ENCODE data around the gene SRGAP2C.
A peak's percentile ranks its signal among the peaks of the same experiment; 100 is the strongest.
"Not testable (repeated sequence)": the region's sequence is repeated elsewhere in the genome, so short reads cannot be mapped to it uniquely, and the experiment has no call there.

Gene SRGAP2C

DNA sequence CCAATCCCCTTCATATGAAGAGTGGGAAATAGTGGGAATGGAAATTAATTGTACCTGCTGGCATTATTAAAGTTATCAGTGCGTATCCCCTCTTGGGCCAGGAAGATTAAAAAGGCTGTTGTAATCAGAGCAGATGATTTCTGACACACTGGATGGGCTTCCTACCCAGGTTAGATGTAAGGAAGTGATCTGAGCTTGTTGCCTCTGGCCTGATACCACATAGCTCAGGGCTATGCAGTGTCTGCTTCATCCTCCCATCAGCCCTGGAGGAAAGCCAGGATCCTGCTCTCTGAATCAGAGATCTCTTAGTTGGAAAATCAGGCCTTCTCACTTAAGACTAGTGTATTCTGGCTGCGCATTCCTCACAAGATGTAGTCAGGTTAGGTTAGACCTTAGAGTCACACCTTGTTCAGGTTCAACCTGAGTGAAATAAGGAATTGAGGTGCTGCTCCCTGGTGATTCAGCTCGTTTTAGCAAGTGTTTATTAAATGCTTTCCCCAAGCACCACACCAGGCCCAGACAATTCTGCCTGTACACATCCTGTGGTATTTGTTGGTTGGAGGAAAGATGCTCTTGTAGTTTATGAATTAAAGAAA lies 158.6 kb downstream of the SRGAP2C start:
- not testable (repeated sequence) for DNase-seq

DNA sequence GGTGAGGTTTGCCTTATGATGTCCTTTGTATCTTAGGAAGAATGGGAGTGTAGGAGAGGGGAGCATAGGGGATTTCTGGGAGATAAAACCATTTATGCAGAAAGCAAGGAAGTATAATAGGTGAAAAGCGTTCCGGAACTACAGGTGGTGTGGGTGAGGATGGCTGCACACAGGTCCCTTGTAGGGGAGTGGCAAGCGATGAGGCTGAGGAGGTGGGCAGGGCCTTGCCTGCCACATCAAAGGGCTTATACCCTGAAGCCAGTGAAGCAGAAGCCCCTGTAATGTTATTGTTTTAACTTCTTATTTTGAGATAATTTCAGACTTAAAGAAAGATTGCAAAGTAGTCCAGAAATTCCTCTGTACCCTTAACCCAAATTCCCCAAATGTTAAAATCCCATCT lies 159.6 kb downstream of the SRGAP2C start:
- DNase-seq = not testable (repeated sequence)

DNA sequence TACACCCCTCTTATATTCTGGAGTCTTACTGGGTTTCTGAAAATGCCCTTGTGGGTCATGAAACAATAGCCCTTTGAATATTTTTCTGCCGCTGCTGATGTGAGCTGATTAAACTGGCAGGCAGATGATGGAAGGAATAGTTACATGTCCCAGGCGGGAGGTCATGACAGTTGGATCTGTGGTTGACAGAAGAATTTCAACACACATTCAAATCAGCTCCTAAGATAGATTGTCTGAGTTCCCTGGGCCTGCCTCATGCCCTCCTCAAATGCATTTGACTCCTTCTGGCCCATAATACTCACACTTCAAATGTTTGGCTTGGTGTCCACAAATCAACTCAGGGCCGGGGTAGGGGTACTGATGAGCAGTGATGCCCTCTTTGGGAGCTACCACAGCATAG lies 161.9 kb downstream of the SRGAP2C start:
- not testable (repeated sequence) for DNase-seq

DNA sequence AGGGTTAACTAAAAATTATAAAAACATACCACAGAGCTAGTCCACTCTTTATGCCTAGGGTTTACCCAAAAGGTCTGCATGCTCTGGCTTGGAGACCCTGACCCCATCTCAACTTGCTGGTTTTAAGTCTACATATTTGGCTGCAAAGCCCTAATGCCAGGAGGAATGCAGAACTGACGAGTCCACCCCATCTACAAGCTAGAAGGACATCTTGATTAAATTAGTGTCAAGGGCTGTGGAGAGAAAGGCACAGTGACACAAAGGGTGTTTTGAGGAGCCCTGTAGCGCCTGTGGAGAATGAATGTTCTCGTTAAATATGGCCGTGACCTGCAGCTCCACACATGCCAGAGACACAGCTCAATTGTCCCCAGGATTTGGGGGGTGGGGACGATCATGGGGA lies 162.7 kb downstream of the SRGAP2C start:
- DNase-seq = not testable (repeated sequence)

DNA sequence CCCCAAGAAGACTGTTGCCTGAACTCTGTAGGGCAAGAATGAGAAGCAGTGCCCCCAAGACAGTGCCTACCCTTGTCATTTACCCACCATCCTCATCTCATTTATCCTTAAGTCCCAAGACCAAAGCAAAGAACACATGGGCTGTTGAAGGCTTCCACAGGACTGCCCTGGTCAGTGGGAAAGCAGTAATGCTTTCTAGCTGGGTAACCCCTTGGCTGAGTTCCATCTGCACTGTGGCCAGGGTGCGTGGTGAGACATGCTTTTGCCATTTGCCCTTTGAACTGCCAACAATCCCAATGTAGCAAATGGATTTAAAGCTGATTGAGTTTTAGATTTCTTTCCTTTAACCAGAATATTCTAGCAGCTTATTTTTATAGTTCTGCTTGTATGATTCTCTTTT lies 163.3 kb downstream of the SRGAP2C start:
- not testable (repeated sequence) for DNase-seq

DNA sequence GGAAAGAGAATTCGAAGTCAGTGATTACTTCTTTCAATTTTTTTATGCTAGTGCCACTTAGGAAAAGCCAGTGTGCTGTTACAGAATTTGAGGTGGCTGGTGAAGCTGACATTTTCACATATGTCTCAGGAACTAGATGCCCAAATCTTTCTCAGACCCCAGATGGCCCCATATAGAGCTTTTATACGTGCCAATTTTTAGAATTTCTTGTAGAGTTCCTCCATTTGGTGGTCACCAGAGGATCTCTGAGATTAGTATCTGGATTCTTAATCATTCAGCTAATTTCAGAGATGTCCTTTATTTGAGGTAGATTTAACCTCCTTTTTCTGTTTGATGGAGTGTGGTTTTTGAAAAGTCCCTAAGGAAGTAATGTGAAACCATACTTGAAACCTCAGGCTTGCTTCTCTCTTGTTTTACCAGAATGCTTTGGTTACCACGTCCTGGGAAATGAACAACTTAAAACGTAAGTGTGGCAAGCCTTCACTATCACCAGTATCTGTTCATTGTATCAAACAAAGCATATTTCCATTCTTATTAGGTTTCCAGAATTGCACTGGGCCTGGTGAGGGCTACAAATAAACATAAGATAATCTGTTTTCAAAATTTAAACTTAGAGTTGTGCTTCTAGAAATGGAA lies 164.7 kb downstream of the SRGAP2C start:
- DNase-seq = not testable (repeated sequence)

DNA sequence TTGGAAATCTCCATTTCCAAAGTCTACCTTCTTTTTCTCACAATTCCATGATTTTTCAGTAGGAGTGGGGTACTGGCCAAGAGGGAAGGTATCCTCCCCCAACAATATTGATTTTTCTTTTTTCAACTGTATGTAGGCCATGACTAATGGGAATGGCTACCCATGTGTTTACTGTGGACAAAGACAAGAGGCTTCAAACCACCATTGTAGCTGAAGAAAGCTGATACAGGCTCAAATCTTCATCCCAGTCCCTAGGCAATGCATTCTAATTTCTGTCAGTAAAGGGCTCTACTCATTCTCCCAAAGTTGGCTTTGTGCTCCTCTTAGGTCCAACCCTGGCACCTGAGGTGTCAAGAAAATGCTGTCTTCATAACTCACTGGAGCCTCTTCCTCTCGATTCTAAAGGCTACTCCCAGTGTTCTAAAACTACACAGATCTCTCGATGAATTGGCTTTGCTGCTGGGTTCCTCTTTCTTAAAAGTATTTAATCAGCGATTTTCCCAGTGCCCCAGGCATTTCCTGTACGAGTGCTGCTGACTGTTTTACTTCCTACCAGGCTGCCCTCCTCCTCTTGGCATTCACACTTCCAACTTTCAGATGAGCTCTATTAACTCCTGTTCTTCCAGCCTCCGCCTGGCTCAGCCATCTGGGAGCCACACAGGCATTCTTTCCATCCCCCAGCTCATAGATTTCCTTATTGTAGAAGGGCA lies 171.1 kb downstream of the SRGAP2C start:
- not testable (repeated sequence) for DNase-seq

DNA sequence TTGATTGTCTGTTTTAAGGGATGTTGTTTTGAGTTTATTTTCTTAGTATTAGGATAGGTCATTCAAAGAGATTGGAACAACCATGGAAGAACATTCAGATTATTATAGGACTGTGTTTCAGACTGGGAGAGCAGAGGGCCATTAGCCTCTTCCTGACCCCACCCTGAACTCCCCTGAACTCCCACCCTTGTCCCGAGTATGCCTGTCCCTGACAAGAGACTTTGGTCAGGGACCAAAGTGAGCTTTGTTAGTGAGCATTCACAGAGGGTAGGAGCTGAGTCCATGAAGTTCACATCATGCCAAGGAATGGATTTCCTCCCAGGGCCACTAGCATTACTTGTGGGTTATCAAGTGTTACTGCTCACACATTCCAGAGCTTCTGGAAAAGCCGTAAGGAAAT lies 172.0 kb downstream of the SRGAP2C start:
- not testable (repeated sequence) for DNase-seq

DNA sequence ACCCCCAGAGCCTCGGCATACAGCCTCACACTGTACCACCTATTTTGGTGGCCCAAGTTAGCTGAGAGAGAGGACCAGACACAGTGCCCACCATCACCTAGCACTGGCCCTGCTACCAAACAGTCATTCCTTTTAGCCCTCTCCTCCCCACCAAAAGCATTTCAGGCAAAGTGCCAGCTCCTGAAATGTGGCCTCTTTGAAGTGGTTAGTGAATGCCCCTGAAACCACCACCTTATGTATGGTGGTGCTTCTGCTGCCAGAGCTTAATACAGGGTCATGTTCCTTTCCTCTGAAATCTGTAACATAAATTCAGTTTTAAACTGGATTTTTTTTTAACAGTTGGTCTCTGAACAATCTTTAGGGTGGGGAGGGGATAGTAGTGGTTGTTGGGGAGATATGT lies 175.8 kb downstream of the SRGAP2C start:
- not testable (repeated sequence) for DNase-seq

DNA sequence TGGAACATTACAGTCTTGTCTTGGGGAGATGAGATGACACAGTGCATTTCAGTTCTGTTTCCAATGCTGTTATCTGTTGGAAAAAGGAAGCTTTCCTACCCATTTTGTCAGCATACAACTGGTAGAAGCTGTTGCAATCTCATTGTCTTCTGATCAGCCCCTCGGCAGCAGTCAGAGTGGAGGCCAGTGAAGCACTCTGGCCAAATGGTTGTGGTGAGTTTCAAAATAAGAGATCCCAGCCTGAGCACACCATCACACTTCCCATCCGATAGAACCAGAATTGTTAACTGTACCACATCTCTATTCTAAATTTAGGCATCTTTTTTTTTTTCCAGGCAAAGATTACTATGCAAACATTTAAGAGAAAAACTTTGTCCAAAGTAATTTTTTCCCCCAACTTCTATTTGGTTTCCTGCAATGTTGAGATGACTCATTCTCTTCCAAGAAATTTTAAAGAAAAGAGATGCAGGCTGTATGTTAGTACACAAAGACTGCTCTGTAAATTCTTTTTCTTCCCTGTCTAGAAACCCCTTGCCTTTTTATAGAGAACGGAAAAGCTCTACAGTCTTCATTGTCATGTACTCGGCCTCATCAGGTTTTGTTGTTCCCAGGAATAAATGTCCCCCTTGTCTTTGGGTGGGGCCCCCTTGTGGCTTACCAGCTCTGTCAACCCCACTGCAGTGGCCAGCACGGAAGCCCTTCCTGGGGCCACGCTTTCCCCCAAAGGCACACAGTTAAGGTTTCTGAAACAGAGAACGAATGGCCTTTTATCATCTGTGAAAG lies 176.9 kb downstream of the SRGAP2C start:
- not testable (repeated sequence) for DNase-seq

DNA sequence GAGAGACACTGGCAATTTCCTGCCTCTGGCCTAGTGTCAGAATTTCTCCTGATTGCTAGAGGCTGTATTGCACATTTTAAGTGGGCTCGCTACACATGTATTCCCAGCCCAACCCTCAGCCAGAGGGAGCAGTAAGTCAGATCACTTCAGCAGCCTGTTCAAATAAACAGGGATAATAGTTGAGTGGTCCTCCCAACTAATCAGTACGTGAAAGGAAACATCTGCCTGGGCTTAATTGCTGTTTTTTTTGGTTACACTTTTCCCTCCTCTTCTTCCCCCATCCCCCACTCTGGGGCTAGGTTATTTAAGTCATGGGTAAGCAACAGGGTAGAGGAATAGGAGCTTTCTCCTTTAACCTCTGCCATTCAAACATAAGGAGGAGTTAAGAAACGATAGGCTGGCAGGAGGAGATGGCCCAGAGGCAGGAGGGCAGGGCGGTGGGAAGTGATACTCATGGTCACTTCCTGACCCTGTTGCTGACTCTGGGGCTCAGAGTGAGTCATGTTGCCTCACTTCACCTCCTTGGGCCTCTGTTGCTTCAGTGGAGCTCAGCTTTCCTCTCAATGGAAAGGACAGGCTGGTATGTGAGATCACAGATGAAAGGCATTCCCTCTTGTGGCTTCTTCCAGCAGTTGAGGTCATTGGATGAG lies 177.6 kb downstream of the SRGAP2C start:
- DNase-seq = not testable (repeated sequence)

DNA sequence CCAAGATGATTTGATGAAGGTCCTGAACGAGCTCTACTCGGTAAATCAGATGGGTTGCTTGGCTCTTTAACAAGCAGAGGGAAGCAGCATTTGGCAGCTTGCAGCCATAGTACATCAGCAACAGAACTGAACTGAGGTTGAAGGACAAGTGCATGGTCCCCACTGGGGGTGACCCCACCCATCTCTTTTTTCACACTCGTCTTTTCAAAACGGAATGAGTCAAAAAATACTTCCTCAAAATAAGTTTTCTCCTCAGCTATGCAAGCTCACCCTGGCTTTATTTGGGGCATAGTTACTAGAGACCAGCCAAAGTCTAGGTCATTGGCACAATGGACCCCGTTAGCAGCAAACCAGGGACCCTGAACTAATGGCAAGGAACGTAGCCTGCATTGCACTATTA lies 180.5 kb downstream of the SRGAP2C start:
- not testable (repeated sequence) for DNase-seq

DNA sequence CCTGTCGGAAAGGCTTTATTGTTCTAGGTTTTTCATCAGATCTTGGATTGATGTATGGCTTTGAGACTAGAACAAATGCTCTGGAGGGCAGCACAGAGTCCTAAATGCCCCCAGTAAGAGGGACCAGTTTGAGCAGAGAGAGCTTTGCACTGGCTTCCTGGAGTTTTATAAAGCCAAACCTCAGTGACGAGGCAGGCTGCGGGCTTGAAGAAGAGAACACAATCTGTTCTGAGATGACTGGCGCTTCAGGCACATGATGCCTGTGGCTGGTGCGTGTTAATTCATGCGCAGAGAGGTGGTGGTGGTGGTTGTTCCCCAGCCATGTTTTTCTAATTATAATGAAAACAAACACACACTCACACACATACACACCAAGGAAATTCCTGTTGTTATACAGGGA lies 180.9 kb downstream of the SRGAP2C start:
- DNase-seq = not testable (repeated sequence)

DNA sequence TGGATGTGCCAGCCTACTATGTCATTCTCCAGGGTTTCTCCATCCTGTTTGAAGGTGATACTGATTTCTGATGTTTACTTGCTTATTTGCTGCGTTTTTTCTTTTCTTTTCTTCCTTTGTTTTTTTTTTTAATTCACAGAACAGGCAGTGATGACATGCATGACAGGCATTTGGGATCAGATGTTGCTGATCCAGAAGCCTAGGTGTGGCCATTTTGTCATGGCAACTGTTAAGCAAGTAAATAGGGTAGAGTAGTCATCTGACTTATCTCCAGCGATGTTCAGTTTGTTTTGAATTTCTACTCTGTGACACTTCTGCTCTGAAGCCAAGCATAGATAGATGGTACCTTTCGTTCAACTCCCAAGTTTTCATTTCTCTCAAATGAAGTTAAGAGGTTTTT lies 181.4 kb downstream of the SRGAP2C start:
- DNase-seq = not testable (repeated sequence)

DNA sequence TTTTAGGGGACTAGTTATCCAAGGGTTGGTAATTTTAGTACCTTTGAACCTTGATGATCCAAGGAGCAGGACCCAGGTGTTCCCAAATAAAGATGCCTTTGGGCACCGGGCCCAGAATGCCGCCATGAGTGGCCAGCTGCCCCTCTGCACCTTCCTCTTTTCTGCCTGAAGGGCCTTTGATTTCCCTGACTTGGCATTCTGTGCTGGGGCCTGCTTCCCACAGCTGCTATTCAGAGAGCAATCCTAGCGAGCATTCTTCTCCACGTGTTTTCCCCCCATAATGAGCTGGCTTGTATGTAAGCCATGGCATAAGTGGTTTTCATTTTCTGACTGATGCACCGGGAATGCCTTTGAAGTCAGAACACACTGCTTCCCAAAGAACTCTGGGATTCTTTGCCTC lies 184.1 kb downstream of the SRGAP2C start:
- DNase-seq = not testable (repeated sequence)

DNA sequence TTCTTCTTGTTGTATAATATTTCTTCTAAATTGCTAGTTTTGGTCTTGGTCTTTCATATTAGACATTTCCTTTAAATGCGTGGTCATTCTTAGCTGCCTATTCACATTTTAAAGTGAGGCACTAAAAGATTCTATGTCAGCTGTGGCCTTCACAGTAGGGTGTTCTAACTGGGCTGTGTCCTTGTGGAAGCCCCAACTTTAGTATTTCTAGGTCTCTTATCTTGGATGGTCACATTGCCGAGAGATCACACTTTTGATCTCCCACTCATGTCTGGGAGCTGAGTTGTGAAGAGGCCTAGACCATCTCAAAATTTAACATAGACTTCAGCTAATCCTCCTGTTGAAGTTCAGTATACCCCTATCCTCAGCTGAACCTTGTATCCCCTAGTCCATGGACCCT lies 185.2 kb downstream of the SRGAP2C start:
- DNase-seq = not testable (repeated sequence)

DNA sequence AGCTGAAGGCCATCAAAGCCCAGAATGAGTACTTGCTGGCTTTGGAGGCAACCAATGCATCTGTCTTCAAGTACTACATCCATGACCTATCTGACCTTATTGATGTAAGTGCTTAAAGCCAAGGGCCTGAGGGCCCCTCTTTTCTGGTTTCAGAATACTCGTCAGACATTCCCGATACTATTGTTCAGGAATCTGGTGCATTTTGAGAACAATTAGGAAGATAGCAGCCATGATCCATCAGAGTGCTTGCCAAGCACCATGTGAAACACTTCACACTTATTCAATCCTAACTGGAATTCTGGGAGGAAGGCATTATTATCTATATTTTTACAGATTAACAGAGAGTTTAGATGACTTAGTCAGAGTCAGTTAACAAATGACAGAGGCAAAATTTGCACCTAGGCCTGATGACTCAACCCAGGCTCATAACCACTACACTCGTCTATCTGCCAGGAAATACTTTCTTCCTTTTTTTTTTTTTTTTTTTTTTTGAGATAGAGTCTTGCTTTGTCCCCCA lies 190.1 kb downstream of the SRGAP2C start:
- DNase-seq = not testable (repeated sequence)

DNA sequence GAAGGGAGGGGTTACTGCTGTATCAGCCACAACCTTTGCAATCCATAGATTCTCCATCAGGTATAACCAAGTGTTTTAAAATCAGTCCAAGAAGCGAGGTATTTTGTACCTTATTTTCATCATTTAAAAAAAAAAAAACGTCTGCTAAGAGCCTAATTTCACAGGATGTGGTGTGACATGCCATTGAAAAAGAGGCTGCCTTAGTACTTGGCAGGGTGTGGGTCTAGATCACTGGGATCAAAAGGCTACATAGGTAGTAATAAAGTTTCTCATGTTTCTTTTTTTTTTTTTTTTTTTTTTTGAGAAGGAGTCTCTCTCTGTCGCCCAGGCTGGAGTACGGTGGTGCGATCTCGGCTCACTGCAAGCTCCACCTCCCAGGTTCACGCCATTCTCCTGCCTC lies 192.2 kb downstream of the SRGAP2C start:
- DNase-seq = not testable (repeated sequence)

DNA sequence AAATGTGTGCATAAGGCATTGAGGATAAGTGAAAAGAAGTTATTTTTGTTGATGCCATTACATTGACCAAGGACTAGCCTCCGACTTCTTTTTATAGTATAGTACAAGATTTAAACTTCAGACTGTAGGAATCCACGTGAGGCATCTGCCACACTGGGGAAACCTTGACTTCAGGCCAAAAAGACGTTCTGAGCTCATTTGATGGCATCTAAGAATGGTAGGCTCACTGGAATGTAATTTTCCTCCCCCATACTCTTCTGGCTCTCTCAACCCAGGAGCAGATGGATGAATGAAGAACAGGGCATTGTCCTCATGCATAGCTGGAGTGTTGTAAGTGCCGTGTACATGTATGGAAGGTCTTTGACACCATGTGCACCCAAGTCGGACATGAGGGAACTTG lies 194.0 kb downstream of the SRGAP2C start:
- peak in 1 of 2 experiments; percentile 21 for DNase-seq

DNA sequence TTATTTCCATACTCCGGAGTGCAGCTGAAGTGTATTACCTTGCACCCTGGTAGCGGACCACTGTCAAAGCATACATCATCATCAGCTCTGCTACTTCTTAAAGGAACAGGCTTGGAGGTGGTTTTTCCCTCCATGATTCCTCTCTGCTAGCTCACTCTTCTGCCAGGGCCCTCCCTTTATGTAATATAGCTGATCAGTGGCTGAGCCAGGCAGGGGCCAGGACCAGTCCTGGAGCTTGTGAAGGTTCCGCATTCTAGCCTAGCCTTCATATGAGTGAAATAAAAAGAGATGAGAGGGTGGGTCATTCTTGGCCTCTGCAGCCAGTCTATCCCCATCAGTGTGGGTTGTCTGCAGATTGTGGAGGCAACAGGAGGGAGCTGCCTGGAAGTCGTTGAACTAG lies 200.0 kb downstream of the SRGAP2C start:
- peak in 1 of 2 experiments; percentile 13 for DNase-seq

DNA sequence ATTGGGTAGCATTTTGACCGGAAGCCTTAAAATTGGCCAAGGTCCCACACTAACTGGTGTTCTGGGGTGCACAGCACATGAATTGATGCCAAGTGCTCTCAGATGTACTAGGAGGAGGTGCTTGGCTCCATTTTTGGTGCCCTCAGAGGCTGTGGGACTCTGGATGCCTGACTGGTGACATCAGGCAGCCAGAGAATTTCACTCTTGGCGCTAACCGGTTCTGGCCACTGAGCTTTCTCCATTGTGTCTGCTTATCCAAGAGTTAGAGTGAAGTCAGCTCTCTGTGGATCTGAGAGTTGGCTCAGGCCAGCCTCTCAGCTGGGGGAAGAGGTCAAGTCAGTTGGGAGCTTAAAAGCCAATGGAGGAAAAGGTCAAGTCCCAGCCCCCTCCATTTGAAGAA lies 200.4 kb downstream of the SRGAP2C start:
- DNase-seq = not testable (repeated sequence)

DNA sequence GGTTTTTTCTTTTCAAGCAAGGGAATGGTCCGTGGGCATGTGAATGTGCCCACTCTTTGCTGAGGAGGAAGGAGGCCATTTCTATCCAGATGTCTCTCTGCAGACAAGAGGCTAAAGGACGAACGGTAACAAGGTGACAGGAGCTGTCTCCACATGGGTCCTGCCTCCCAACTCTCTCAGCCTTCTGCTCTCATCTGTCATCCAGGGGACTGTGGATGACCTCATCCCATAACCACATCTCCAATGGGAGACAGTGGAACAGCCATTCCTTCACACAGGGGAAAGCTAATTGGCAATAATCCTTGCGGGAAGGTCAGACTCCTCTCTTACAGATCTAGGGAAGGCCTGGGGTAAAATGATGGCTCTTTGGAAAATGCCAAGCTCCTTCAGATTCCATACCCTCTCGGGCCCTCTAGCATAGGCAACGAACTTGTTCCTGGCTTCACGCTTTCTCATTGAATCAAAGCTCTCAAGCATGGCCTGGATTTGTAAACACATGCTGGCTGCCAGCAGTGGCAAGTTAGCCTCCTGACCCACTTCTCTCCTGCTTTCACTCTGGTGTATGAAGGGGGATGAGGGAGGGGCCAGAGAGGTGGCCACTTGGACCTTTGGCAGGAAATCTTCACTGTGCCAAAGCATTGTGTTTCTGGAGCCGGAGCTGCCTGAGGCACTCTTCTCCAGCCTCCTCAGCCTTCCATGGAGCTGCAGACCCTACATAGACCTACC lies 201.0 kb downstream of the SRGAP2C start:
- DNase-seq = not testable (repeated sequence)
